Mesodermal cell (in vitro differentiated cells): ENCODE results near the gene MAPK8.

Source experiments
- H3K27ac ChIP-seq: 2 replicates; pipeline ENCODE4 v1.7.0; 2013; ENCODE audit warnings: mild to moderate bottlenecking, low read depth, low read length, moderate library complexity; ENCODE audit not compliant: severe bottlenecking
- H3K36me3 ChIP-seq: 2 replicates; pipeline ENCODE4 v1.7.1; 2013; ENCODE audit warnings: mild to moderate bottlenecking, low read length, moderate library complexity; ENCODE audit not compliant: control insufficient read depth, insufficient read depth
- H3K4me1 ChIP-seq: one replicate; pipeline ENCODE4 v1.7.1; 2013; ENCODE audit warnings: mild to moderate bottlenecking, low read length; ENCODE audit not compliant: insufficient read depth, control insufficient read depth, poor library complexity, severe bottlenecking
- H3K4me3 ChIP-seq: 2 replicates; pipeline ENCODE4 v1.7.0; 2013; ENCODE audit warnings: low read length, control low read depth, mild to moderate bottlenecking; ENCODE audit not compliant: insufficient read depth, poor library complexity, severe bottlenecking; ENCODE audit errors: extremely low read depth
- H3K9me3 ChIP-seq: 2 replicates; pipeline ENCODE4 v1.7.1; 2013; ENCODE audit warnings: mild to moderate bottlenecking, low read length, moderate library complexity; ENCODE audit not compliant: control insufficient read depth
- WGBS, 2 experiments: methylation state at CpG; one replicate each; pipeline ENCODE4 v1.1.5; 2013; ENCODE audit warnings: missing lambda C conversion rate in 2 of 2; ENCODE audit not compliant: insufficient coverage in 2 of 2; 5-methylcytosine and 5-hydroxymethylcytosine counted together

Gene MAPK8

DNA sequence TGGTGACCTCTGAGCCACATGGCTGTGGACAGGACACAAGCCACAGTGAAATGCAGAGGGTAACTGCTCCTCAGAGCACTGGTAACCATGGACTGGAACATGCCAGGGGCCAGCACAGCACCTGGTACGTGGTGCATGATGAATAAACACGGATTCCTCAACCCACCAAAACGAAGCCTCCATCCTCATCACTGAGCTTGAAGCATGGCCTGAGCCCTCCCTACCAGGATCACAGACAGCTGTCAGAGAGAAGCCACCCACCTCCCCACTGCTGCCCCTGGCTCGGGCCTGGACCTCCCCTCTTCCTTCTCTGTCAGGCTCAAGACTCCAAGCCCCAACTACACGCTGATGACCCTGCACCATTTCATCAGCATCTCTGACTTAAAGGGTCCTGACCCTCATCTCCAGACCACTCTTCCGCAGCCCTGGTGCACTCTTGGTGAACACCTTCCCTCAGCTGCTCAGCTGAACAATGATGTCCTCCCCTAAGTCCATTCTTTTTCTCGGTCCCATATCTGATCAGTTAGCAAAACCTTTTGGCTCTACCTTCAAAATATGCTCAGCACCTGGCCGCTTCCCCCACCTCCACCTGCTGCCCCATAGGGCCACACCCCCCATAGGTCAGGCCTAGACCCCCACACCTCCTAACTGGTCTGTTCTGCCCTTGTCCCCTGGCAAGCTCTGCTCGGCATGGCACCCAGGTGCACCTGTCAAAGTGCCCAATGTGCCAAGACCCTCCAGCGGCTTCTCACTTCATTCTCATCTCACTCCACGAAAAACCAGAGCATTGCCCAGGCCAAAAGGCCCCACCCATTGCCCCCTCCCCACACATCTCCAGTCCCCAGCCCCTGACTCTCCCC lies 141.1 kb downstream of the MAPK8 start:
- no peaks in the 10 kb centered on the region for H3K36me3 ChIP-seq
- 90 to 92% methylated on average over 8 to 11 of the region's 11 CpGs for whole genome bisulfite sequencing, 2 experiments
- H3K27ac ChIP-seq: no peak overlapping the region
- H3K4me1 ChIP-seq: peaks cover 8% of the 10 kb centered on the region
- no peaks in the 10 kb centered on the region for H3K9me3 ChIP-seq
- no peak overlapping the region for H3K4me3 ChIP-seq

- WGBS, 2 experiments: 88 to 98% methylated on average over 4 of the region's 4 CpGs
- Histone ChIP-seq H3K4me3 (no peak overlapping the region), H3K9me3 (no peaks in the 10 kb centered on the region), H3K4me1 (peaks cover 8% of the 10 kb centered on the region), H3K36me3 (no peaks in the 10 kb centered on the region), H3K27ac (no peak overlapping the region)
These were observed 142.3 kb downstream of the MAPK8 start for GRCh38 chr10:48448796-48449195.

DNA sequence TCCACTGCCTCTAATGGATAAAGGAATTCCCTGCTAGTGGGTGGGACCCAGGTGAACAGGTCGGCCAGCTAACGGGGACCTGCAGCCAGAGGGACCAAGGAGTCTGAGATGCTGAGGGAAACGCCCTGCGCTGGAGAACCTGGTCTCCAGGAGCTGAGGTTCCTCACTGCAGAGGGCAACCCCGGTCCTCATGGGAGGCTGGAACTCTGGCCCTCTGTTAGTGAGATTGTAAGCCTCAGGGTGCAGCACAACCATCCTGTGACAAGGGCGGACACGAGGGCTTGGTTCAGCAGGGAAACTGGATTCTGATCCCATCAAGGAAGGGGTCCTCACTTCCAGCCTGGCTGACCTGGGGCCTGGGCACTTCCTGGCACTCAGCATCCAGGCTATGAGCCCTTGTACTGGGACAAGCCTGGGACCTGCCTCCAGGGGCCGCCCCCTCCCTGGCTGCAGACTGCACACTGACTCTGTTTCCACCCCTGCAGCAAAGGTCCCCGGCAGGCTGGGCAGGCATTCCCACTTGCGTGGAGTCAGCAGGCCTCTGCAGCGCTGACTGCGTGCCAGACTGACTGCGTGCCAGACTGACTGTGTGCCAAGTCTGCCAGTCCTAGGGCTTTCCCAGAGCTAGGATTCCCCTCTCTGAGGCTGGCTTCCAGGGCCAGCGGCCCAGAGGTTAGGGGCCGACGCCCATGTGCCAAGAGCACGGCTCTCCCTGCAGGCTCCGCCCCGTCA lies 143.2 kb downstream of the MAPK8 start:
- H3K4me1 ChIP-seq: peaks cover 8% of the 10 kb centered on the region
- no peak overlapping the region for H3K27ac ChIP-seq
- no peaks in the 10 kb centered on the region for H3K9me3 ChIP-seq
- 88 to 90% methylated on average over 15 to 17 of the region's 19 CpGs for WGBS, 2 experiments
- H3K4me3 ChIP-seq: no peak overlapping the region
- H3K36me3 ChIP-seq: no peaks in the 10 kb centered on the region

DNA sequence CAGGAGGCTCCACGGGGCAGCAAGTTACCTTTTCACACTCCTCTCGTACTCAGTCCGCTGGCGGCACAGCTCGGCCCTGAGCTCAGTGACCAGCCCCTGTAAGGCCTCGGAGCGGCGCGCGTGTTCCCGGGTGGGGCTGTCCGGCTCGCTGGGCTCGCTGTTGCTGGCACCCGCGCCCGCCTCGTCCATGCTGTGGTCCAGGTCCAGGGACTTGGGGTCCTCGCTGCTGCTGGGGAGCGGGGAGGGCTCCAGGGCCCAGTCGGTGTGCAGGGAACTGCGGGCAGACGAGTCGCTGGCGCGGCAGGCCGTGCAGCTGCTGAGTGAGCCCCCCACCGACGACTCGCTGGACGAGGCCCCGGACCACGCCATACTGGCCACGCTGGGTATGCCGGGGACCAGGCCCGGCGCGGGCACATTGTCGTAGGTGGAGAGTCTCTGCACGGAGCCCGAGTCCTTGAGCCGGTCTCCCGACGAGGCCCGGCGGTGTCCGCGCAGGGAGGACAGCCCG lies 143.8 kb downstream of the MAPK8 start:
- Histone ChIP-seq H3K9me3 (no peaks in the 10 kb centered on the region), H3K27ac (no peak overlapping the region), H3K36me3 (no peaks in the 10 kb centered on the region), H3K4me1 (peaks cover 8% of the 10 kb centered on the region), H3K4me3 (no peak overlapping the region)
- 95 to 96% methylated on average over 48 to 49 of the region's 49 CpGs for WGBS, 2 experiments

DNA sequence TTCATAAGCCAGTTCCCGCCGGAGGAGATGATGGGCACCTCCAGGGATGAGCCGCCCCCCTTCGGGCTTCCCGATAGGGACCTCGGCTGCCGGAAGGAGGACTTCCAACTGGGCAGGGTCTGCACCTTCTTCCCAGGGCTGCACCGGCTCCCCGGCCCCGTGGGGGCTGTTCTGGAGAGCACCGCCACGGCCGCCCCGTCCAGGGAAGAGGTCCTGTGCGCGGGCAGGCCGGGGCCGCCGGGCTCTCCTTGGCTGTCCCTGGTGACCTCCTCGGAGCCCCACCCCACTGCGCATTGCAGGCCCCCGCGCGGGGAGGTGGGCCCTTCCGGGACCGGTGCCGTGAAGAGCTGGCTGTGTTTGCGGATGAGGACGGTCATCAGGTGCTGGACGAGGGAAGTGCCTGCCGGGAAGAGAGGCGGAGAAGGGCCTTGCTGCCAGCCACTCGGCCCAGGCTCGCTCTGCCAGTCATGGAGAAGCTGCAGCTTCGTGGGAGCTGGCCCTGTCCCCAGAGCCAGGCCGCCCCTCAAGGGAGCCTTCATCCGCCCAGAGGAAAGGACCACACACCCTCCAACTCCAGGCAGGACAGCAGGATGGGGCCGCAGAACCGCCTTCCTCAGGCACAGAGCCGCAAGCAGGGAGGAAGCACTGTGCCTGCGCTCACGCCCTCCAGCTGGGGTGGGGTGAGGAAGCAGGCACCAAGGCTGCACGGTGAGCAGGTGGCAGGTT lies 144.4 kb downstream of the MAPK8 start:
- Histone ChIP-seq H3K4me1 (peaks cover 8% of the 10 kb centered on the region), H3K36me3 (no peaks in the 10 kb centered on the region), H3K4me3 (no peak overlapping the region), H3K27ac (no peak overlapping the region), H3K9me3 (no peaks in the 10 kb centered on the region)
- WGBS, 2 experiments: 96 to 97% methylated on average over 39 to 41 of the region's 43 CpGs

DNA sequence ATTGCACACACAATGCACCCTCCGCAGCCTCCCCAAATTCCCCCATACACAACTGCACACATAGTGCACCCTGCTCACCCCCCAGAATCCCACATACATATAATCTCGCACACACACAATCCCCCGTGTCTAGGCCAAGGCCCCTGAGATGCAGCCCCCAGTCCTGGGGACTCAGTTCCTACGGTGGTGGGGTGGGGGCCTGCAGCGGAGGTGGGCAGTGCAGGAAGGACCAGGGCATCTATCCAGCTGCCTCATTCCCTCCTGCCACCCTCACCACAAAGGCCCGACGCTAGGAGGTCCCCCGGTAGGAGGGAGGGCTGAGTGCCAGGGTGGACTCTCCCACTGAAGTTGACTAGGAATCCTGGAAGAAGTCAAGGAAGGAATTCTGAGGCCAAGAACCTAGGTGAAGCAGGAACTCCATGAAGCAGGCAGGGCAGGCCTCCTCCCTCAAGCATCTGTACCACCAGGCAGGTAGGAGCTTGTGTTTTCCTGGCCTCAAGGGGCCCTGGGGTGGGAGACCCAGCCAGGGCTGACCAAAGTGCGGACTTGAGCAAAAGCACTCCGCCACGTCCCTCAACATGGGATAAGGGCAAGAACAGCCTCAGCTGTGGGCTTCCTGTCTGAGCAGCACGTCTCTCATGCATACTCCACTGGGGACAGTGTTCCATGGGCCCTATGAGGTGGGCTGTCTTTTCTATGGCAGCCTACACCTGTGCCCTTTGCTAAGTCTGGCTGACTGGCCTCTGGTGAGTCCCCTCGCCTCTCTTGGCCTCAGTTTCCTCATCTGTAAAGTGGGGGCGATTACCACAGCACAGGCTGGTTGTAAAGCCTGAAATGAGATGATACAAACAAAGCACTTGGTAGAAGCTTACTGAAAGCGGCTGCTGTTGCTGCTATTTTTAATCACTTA lies 145.7 kb downstream of the MAPK8 start:
- no peaks in the 10 kb centered on the region for H3K9me3 ChIP-seq
- peaks cover 8% of the 10 kb centered on the region for H3K4me1 ChIP-seq
- no peak overlapping the region for H3K27ac ChIP-seq
- H3K36me3 ChIP-seq: no peaks in the 10 kb centered on the region
- 90 to 94% methylated on average over 7 to 8 of the region's 15 CpGs for WGBS, 2 experiments
- H3K4me3 ChIP-seq: no peak overlapping the region

DNA sequence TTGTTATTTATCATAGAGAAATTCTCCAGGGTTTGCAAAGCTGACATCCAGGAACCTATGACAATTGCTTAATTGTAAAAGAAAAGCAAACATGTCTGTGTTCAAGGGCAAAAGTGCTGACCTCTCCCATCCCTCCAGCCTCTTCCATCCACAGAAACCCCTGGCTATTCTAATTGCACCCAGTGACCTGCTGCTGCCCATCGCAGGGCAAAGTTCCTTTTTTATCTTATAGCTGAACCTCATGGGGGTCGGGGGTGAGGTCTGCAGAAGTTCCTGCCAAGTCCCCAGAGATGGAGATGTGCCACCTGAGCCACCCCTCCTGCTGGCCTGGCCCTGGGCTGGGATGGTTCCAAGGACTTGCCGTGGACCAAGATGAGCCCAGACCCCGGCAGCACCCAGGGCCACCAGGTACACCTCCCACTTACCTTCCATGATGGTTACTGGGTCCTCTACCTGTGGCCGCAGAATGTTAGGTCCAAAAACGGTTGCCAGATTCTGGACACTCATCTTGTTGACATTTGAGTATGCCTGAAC lies 146.5 kb downstream of the MAPK8 start:
- Histone ChIP-seq H3K4me3 (no peak overlapping the region), H3K27ac (no peak overlapping the region), H3K9me3 (no peaks in the 10 kb centered on the region), H3K4me1 (peaks cover 8% of the 10 kb centered on the region), H3K36me3 (no peaks in the 10 kb centered on the region)
- 91 to 95% methylated on average over 6 of the region's 6 CpGs for WGBS, 2 experiments

GRCh38 chr10:48453451-48454301 lies 147.2 kb downstream of the MAPK8 start:
- Histone ChIP-seq H3K4me3 (no peak overlapping the region), H3K9me3 (no peaks in the 10 kb centered on the region), H3K27ac (no peak overlapping the region), H3K4me1 (peaks cover 5% of the 10 kb centered on the region), H3K36me3 (no peaks in the 10 kb centered on the region)
- WGBS, 2 experiments: 92 to 94% methylated on average over 9 to 12 of the region's 19 CpGs

- Histone ChIP-seq H3K4me1 (no peaks in the 10 kb centered on the region), H3K4me3 (no peak overlapping the region), H3K9me3 (no peaks in the 10 kb centered on the region), H3K36me3 (no peaks in the 10 kb centered on the region), H3K27ac (no peak overlapping the region)
- 80 to 86% methylated on average over 8 of the region's 12 CpGs for WGBS, 2 experiments
These were observed 148.0 kb downstream of the MAPK8 start for GRCh38 chr10:48454302-48455054.
